Keratinocyte (primary cell): Measurements from ENCODE around the gene PDXDC1.
"Not testable (repeated sequence)": the region's sequence is repeated elsewhere in the genome, so short reads cannot be mapped to it uniquely, and the experiment has no call there.

Experiments used
- EZH2 ChIP-seq: IDR thresholded peaks from one replicate; pipeline ENCODE4 v1.6.1; 2012; ENCODE audit warnings: inconsistent platforms, mild to moderate bottlenecking, low read length, moderate library complexity
- TF ChIP-seq, protein P1 (sequence below), 3 experiments: IDR thresholded peaks in 1 of 3; conservative IDR thresholded peaks in 1 of 3; optimal IDR thresholded peaks in 1 of 3; 2 replicates in 2 of 3; 3 replicates in 1 of 3; pipeline versions ENCODE3 to v1.5.1; 2011; ENCODE audit warnings: low read length in 3 of 3, mild to moderate bottlenecking in 3 of 3, moderate library complexity in 2 of 3, control low read depth in 1 of 3, inconsistent platforms in 1 of 3; ENCODE audit not compliant: insufficient read depth in 2 of 3; ENCODE audit errors: extremely low read depth in 1 of 3

GRCh38 chr16:14930971-14931370, 43.9 kb upstream of the PDXDC1 start:
- TF ChIP-seq EZH2 = not testable (repeated sequence)
- TF ChIP-seq, protein P1, sequence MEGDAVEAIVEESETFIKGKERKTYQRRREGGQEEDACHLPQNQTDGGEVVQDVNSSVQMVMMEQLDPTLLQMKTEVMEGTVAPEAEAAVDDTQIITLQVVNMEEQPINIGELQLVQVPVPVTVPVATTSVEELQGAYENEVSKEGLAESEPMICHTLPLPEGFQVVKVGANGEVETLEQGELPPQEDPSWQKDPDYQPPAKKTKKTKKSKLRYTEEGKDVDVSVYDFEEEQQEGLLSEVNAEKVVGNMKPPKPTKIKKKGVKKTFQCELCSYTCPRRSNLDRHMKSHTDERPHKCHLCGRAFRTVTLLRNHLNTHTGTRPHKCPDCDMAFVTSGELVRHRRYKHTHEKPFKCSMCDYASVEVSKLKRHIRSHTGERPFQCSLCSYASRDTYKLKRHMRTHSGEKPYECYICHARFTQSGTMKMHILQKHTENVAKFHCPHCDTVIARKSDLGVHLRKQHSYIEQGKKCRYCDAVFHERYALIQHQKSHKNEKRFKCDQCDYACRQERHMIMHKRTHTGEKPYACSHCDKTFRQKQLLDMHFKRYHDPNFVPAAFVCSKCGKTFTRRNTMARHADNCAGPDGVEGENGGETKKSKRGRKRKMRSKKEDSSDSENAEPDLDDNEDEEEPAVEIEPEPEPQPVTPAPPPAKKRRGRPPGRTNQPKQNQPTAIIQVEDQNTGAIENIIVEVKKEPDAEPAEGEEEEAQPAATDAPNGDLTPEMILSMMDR (optimal IDR thresholded peaks at IDR 0.05 in 1 of 3, IDR thresholded peaks at IDR 0.05 in 1 of 3, conservative IDR thresholded peaks at IDR 0.05 in 1 of 3; ENCODE audit: extremely low read depth in 1 of 3, insufficient read depth in 2 of 3, low read length in 3 of 3) = not testable (repeated sequence)
